WI38 (cell line): ENCODE data around the gene PTPRK.

Experiments
- H3K4me3 ChIP-seq: 2 replicates; pipeline ENCODE4 v1.5.1; 2011; ENCODE audit warnings: low read depth, mild to moderate bottlenecking, control low read depth, low read length
- CTCF ChIP-seq: IDR thresholded peaks from 2 replicates; pipeline ENCODE4 v1.5.1; 2012; ENCODE audit warnings: low read depth, mild to moderate bottlenecking, control low read depth, low read length

Gene PTPRK

DNA sequence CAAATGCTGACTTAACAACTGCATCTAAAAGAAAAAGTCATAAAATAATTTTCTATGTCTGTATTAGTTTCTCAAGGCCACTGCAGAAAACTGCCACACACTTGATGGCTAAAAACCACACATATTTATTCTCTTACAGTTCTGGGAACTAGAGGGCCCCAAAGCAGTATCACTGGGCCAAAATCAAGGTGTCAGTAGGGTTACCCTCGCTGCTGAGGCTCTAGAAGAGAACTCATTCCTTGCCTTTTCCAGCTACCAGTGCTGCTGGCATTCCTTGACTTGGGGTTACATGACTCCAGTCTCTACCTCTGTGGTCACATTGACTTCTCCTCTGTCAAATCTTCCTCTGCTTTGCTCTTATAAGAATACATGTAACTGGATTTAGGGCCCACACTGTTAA lies 494.9 kb downstream of the PTPRK start:
- no peak for TF ChIP-seq CTCF
- no peak overlapping the region for H3K4me3 ChIP-seq

GRCh38 chr6:128024969-128025368 lies 495.4 kb downstream of the PTPRK start:
- H3K4me3 ChIP-seq, result no peak overlapping the region
- no peak for TF ChIP-seq CTCF

GRCh38 chr6:128024046-128024445 lies 496.4 kb downstream of the PTPRK start:
- TF ChIP-seq CTCF, result no peak
- no peak overlapping the region for H3K4me3 ChIP-seq

- no peak overlapping the region for H3K4me3 ChIP-seq
- TF ChIP-seq CTCF, result no peak
These were observed 501.6 kb downstream of the PTPRK start for GRCh38 chr6:128018821-128019220.

DNA sequence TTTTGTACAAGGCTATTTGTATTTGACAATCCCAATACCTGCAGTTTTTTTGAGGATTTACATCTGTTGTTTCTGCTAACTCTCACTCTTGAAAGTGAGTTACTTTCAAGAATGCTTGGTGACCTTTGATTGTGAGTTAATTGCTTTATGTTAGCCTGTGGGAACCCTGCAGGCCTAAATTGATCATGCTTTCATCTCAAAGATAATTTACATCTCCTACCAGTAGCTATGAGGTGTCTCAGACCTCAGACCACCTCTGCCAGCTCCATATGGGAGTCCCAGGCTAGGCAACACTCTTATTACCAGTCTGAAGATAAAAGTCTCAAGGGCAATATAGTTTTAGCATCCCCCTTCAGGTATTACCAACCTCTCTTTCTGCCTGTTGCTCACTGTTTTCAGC lies 503.1 kb downstream of the PTPRK start:
- no peak for TF ChIP-seq CTCF
- no peak overlapping the region for H3K4me3 ChIP-seq

DNA sequence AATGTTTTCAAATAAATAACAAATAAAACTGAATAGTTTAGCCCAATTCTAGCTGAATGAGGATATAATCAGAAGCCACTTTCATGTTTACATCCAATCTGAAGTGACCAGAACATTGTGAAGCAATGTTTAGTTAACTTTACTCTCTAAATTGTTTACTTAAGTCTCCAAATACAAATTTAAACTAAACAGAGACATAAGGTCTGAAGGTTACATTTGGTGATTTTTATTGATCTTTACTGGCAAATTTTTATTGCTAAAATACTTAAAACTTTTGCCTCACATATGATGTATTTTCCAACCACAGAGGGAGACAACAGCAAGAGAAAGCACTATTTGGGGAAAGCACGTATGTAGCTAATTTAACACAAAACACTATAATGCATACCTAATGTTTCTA lies 512.7 kb downstream of the PTPRK start:
- no peak for TF ChIP-seq CTCF
- H3K4me3 ChIP-seq, result no peak overlapping the region

DNA sequence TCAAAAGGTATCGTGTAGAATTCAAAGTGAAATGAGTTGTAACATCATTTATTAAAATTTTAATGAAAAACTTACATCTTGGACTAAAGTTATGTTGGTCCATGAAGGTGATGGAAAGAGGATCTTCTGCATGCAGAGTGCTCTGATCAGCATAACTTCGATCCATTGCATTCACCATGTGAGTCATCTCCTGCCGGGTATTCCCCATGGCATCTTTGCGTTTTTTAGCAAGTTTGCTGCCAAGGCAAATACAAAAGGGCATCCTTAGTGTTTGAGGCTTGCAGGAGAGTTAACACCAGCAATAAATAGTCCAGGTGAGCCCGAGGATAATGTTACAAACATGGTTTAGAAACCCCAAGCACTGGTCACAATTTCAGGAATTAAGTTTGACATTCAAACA lies 515.4 kb downstream of the PTPRK start:
- H3K4me3 ChIP-seq, result no peak overlapping the region
- TF ChIP-seq CTCF, result no peak
